IMR-90 (cell line): Measurements from ENCODE around the gene SEPHS1. TPM values are rescaled to one million over a fixed set of nuclear protein-coding genes. Genes with fewer than 3 reads are reported as not detected.
"Not testable (repeated sequence)": the region's sequence is repeated elsewhere in the genome, so short reads cannot be mapped to it uniquely, and the experiment has no call there.

Experiments
- ATAC-seq: fragments of 200-7000 bp; cut with Tn5 transposase; 2 replicates; pipeline ENCODE4 v1.9.1; 2020; ENCODE audit warnings: low read depth, mild to moderate bottlenecking, moderate library complexity
- BruUV-seq: library from RNA; stranded (reverse); fragments of 400-500 nt; replicated peaks from 2 replicates; lab custom pipeline; 2021; lab: Mats Ljungman, UMichigan
- CTCF ChIA-PET: fragments of 300-600 bp; formaldehyde crosslinking; extraction: SDS; loops from one replicate; lab custom pipeline; 2021; ENCODE audit warnings: antibody characterized with exemption; lab: Yijun Ruan, JAX
- POLR2A ChIA-PET: fragments of 300-600 bp; sonication (Branson Sonifier 250); formaldehyde crosslinking; loops from one replicate; lab custom pipeline; 2022; ENCODE audit warnings: antibody characterized with exemption; ENCODE audit not compliant: unreplicated experiment; lab: Charles Lee
- DNase-seq: peaks from one replicate; pipeline ENCODE4 v3.0.0; 2013
- H2AFZ ChIP-seq: replicated peaks from 2 replicates; pipeline ENCODE3; 2013; ENCODE audit warnings: low read length, mild to moderate bottlenecking; ENCODE audit not compliant: poor library complexity
- H2AK5ac ChIP-seq: 2 replicates; pipeline ENCODE4 v1.6.1; 2013; ENCODE audit warnings: low read depth, low read length, inconsistent platforms
- H2AK9ac ChIP-seq: replicated peaks from 2 replicates; pipeline ENCODE3; 2013; ENCODE audit warnings: mild to moderate bottlenecking, low read depth, low read length, moderate library complexity; ENCODE audit not compliant: poor library complexity
- H2BK120ac ChIP-seq: 2 replicates; pipeline ENCODE4 v1.6.1; 2013; ENCODE audit warnings: low read depth, low read length, inconsistent platforms
- H2BK15ac ChIP-seq: 3 replicates; pipeline ENCODE4 v1.6.1; 2013; ENCODE audit warnings: low read depth, low read length, inconsistent platforms
- H2BK20ac ChIP-seq: 2 replicates; pipeline ENCODE4 v1.6.1; 2013; ENCODE audit warnings: low read depth, mild to moderate bottlenecking, inconsistent platforms, low read length, moderate library complexity
- H2BK5ac ChIP-seq: 2 replicates; pipeline ENCODE4 v1.6.1; 2013; ENCODE audit warnings: mild to moderate bottlenecking, low read depth, low read length, inconsistent platforms; ENCODE audit not compliant: poor library complexity, severe bottlenecking
- H3K14ac ChIP-seq: replicated peaks from 2 replicates; pipeline ENCODE4 v1.6.1; 2013; ENCODE audit warnings: low read depth, low read length, inconsistent platforms
- H3K18ac ChIP-seq: 2 replicates; pipeline ENCODE4 v1.6.1; 2013; ENCODE audit warnings: low read depth, low read length, control low read depth
- H3K23ac ChIP-seq: 2 replicates; pipeline ENCODE4 v1.6.1; 2013; ENCODE audit warnings: low read depth, low read length, inconsistent platforms
- H3K27ac ChIP-seq: 2 replicates; pipeline ENCODE4 v1.5.1; 2013; ENCODE audit warnings: mild to moderate bottlenecking, control low read depth, low read length; ENCODE audit not compliant: insufficient read depth
- H3K27me3 ChIP-seq: 2 replicates; pipeline ENCODE4 v1.6.1; 2013; ENCODE audit warnings: low read length; ENCODE audit not compliant: control insufficient read depth, insufficient read depth
- H3K36me3 ChIP-seq: 2 replicates; pipeline ENCODE4 v1.6.1; 2013; ENCODE audit warnings: low read length, mixed read lengths; ENCODE audit not compliant: control insufficient read depth, insufficient read depth
- H3K4ac ChIP-seq: 2 replicates; pipeline ENCODE4 v1.6.1; 2013; ENCODE audit warnings: low read depth, low read length, inconsistent platforms
- H3K4me1 ChIP-seq: 2 replicates; pipeline ENCODE4 v1.6.1; 2013; ENCODE audit warnings: low read length, mixed read lengths; ENCODE audit not compliant: control insufficient read depth, insufficient read depth
- H3K4me2 ChIP-seq: 2 replicates; pipeline ENCODE4 v1.6.1; 2013; ENCODE audit warnings: low read depth, mild to moderate bottlenecking, control low read depth, low read length, moderate library complexity
- H3K4me3 ChIP-seq: 2 replicates; pipeline ENCODE4 v1.5.1; 2013; ENCODE audit warnings: low read depth, mild to moderate bottlenecking, control low read depth, low read length, moderate library complexity; ENCODE audit not compliant: insufficient read depth
- H3K56ac ChIP-seq: 2 replicates; pipeline ENCODE4 v1.6.1; 2013; ENCODE audit warnings: low read length, inconsistent platforms; ENCODE audit not compliant: insufficient read depth; ENCODE audit errors: extremely low read depth
- H3K79me1 ChIP-seq, 2 experiments: 2 replicates each; pipeline ENCODE4 v1.6.1; 2013; ENCODE audit warnings: low read length in 2 of 2, inconsistent platforms in 1 of 2, low read depth in 1 of 2
- H3K9ac ChIP-seq: 2 replicates; pipeline ENCODE4 v1.6.1; 2013; ENCODE audit warnings: low read depth, low read length, control low read depth
- H3K9me1 ChIP-seq: 2 replicates; pipeline ENCODE4 v1.6.1; 2013; ENCODE audit warnings: low read length, inconsistent platforms; ENCODE audit not compliant: insufficient read depth
- H3K9me3 ChIP-seq: 2 replicates; pipeline ENCODE4 v1.6.1; 2013; ENCODE audit warnings: low read length; ENCODE audit not compliant: control insufficient read depth, insufficient read depth
- H4K20me1 ChIP-seq: 2 replicates; pipeline ENCODE4 v1.6.1; 2013; ENCODE audit warnings: low read length, inconsistent platforms; ENCODE audit not compliant: insufficient read depth
- H4K5ac ChIP-seq: 2 replicates; pipeline ENCODE4 v1.6.1; 2013; ENCODE audit warnings: mild to moderate bottlenecking, low read depth, low read length, control low read depth
- H4K8ac ChIP-seq, 2 experiments: 2 replicates each; pipeline ENCODE4 v1.6.1; 2013; ENCODE audit warnings: low read depth in 2 of 2, low read length in 2 of 2, control low read depth in 1 of 2, inconsistent platforms in 1 of 2
- H4K91ac ChIP-seq: 2 replicates; pipeline ENCODE4 v1.6.1; 2013; ENCODE audit warnings: low read depth, low read length, inconsistent platforms; ENCODE audit not compliant: insufficient read depth
- MXI1 ChIP-seq: IDR thresholded peaks from 2 replicates; pipeline ENCODE4 v1.6.1; 2012; ENCODE audit warnings: low read depth, mild to moderate bottlenecking, low read length, moderate library complexity, borderline replicate concordance
- WGBS, 2 experiments: methylation state at CpG; one replicate each; pipeline versions ENCODE4 v1.1.5 to v1.1.7; 2013; ENCODE audit warnings: missing lambda C conversion rate in 2 of 2; ENCODE audit not compliant: insufficient read length in 1 of 2; ENCODE audit errors: extremely low coverage in 2 of 2; 5-methylcytosine and 5-hydroxymethylcytosine counted together
- dilution Hi-C: fragments of 300-500 bp; cut with HindIII; formaldehyde crosslinking; loops from one replicate; pipeline ENCODE4 v1.14.3; 2018; ENCODE audit warnings: low sequenced_read_pairs; ENCODE audit not compliant: unreplicated experiment
- in situ Hi-C: fragments of 300-500 bp; cut with MboI; formaldehyde crosslinking; loops from 3 replicates; pipeline ENCODE4 v1.14.3; 2019; ENCODE audit warnings: low sequenced_read_pairs, inconsistent platforms, mixed read lengths
- intact Hi-C: fragments of 100-400 bp; cut with micrococcal nuclease; formaldehyde crosslinking; loops from 2 replicates; pipeline ENCODE4 v1.10.0; 2022
- polyA plus RNA-seq, 3 experiments: library from polyadenylated mRNA; depleted of rRNA; stranded (reverse); fragments of >200 nt; gene quantifications; 2 replicates each; pipeline ENCODE4 v1.2.3, GENCODE V29; 2012; ENCODE audit warnings: low replicate concordance in 1 of 3
- total RNA-seq: library from RNA; depleted of rRNA; stranded (reverse); fragments of >200 nt; gene quantifications from 2 replicates; pipeline ENCODE4 v1.2.3, GENCODE V29; 2012

The SEPHS1 gene
- total and polyA plus RNA-seq, 2 of the 4 experiments (the other 2 are of a cell fraction) = 39.4 to 69.4 TPM

DNA sequence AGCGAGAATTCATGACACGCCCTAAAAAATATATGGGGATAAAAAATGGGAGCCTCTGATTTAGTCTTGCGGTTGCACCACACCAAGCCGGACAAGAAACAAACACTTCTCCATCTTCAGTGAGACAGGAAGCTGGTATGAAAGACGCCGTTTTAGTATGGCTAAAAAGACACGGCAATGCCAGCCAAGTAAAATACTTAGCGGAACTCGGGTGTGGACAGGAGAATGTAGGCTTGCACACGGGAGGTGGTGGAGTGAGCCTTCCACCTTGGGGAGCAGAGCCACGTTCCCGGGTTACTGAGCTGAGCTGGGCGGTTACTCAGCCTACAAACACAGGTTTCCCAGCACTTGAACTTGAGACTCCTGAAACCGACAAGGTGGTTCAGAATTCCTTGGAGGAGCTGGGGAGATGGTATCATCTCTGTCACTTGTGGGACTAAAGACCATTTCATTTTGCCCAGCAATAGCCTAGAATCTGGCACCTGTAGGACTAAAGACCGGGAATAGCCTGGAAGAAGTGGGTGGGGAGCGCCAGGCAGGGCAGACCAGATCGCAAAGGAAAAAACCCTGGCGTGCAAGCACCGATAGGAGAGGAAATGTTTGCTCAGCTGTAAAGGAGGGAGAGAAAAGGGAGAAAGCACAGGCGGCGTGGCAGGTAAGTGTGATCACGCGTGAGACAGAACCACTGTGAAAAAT lies 34.8 kb upstream of the SEPHS1 start (continued):
- TF ChIP-seq MXI1 = no peak

DNA sequence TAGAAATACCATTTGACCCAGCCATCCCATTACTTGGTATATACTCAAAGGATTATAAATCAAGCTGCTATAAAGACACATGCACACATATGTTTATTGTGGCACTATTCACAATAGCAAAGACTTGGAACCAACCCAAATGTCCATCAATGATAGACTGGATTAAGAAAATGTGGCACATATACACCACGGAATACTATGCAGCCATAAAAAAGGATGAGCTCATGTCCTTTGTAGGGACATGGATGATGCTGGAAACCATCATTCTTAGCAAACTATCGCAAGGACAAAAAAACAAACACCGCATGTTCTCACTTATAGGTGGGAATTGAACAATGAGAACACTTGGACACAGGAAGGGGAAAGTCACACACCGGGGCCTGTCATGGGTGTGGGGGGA lies 31.0 kb upstream of the SEPHS1 start:
- H4K91ac ChIP-seq, H4K20me1 ChIP-seq, intact Hi-C loops, H2AFZ ChIP-seq, H2BK20ac ChIP-seq, ATAC-seq, H3K4me3 ChIP-seq, H2AK5ac ChIP-seq, H3K4me2 ChIP-seq, POLR2A ChIA-PET, H3K14ac ChIP-seq, CTCF ChIA-PET, H3K9me3 ChIP-seq, H2BK15ac ChIP-seq, H3K79me1 ChIP-seq, H2BK5ac ChIP-seq, DNase-seq, H2AK9ac ChIP-seq, H4K5ac ChIP-seq, H2BK120ac ChIP-seq, H3K56ac ChIP-seq, H3K9me1 ChIP-seq, H3K36me3 ChIP-seq, H3K23ac ChIP-seq, BruUV-seq, H3K27ac ChIP-seq, H3K18ac ChIP-seq, H4K8ac ChIP-seq, H3K4ac ChIP-seq, H3K4me1 ChIP-seq, dilution Hi-C loops, H3K9ac ChIP-seq: not testable (repeated sequence)
- no CpG with 5 or more reads among the region's 4 CpGs for WGBS, 2 experiments
- in situ Hi-C loops = loop anchor here (10.0 kb wide), 2 partner anchors 156 to 396 kb away; no protein-coding TSS in a partner anchor
- H3K27me3 ChIP-seq = peaks cover 26% of the 10 kb centered on the region
